ENCODE results near the gene NOLC1. TPM values are rescaled to one million over a fixed set of nuclear protein-coding genes. Genes with fewer than 3 reads are reported as not detected.

Gene NOLC1
- total RNA-seq, 4 donors from 2014 or later, result 19.0 to 149 (median 34.2) TPM

DNA sequence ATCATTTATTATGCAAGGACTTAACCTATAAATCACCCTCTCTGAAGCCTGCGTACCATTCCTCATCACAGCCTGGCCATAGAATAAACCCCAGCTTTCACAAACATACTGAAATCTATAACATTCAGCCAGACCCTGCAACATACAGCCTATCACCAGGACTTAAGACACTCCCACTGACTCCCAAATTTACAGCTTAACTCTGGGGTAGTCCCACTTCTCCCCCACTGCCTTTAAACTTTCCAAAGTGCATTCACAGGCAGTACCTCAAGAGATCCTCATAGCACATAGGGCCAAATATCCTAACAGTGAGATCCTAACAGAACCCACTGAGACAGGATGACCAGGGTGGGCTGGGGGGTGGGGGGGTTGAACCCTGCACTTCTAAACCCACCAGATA lies 35.5 kb upstream of the NOLC1 start:
- Histone ChIP-seq H3K4me3 (peak overlapping the region in 1 of 4 donors; percentile 61), H3K4me1 (peaks cover 0 to 78% (median 46%) of the 10 kb centered on the region in 4 donors), H3K9me3 (no peaks in the 10 kb centered on the region), H3K36me3 (peaks cover 0 to 2% (median 0%) of the 10 kb centered on the region in 3 donors), H3K27ac (peak overlapping the region in 3 of 4 donors; percentile 97 to 99 (median 98)), H3K27me3 (no peaks in the 10 kb centered on the region)
- TF ChIP-seq POLR2A (IDR thresholded peaks at IDR 0.05) (no peak), CTCF (IDR thresholded peaks at IDR 0.05) (no peak)
- no peak for DNase-seq

DNA sequence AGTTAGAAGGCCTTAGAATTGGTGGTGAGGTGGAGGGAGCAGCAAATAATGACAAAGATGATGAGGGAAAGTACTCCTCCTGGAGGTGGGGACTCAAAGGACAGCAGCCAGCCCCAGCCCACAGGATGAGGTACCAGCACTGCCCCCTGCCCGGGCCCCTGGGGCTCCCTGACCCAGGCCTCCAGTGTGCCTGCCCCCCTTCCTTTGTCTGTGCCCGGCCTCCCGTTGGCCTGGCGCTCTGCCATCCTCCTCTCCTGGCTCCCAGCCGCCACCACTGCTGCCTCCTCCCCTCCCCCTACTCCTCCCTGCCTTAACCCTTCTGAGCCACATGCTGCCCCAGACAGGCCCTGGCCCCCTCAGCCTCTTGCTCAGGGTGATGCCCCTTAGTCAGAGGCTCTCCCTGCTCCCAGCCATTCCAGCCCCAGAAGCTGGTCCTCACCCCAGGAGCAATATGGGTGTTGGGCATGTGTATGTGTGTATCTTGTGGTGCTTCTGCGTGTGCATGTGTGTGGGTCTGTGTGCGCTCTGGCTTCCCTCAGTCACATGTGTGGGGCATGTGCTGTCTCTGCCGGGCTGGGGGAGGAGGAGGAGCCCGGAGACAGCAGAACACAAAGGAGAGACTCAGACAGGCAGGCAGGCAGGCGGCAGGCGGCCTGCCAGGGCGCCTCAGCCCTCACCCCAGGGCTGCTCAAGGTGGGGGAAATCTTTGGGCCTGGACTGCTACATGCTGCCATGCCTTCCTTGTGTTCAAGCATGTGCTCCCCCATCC lies 34.6 kb upstream of the NOLC1 start:
- Histone ChIP-seq H3K4me1 (peaks cover 0 to 73% (median 46%) of the 10 kb centered on the region in 4 donors), H3K27me3 (no peaks in the 10 kb centered on the region), H3K9me3 (no peaks in the 10 kb centered on the region), H3K4me3 (peak overlapping the region in 3 of 4 donors; percentile 17 to 89 (median 61)), H3K27ac (peak overlapping the region; percentile 97 to 99 (median 98)), H3K36me3 (no peaks in the 10 kb centered on the region)
- DNase-seq, result peak; percentile 61 to 78 (median 70)
- peak in 1 of 6 experiments; percentile 16 for TF ChIP-seq CTCF (IDR thresholded peaks at IDR 0.05)
- TF ChIP-seq POLR2A (IDR thresholded peaks at IDR 0.05), result no peak

DNA sequence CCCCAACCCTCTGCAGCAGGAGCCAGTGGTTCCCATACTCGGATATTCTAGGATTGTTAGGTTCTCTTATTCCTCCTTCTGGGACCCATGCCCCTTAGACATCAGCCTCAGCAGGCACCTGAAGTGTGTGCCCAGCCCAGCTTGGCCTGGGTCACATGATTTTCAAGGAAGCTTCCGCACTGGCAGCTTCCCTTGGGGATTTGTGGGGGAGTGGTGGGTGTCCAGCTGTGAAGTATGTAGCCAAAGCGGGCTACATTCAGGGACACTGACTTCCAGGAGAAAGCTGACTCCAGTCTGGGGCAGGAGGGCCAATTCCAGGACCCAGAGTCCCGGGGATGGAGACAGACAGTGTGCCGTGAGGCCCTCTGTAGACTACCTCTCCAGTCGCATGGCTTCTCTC lies 33.3 kb upstream of the NOLC1 start:
- peak; percentile 60 to 76 (median 71) for DNase-seq
- no peak for TF ChIP-seq POLR2A (IDR thresholded peaks at IDR 0.05)
- TF ChIP-seq CTCF (IDR thresholded peaks at IDR 0.05), result no peak
- Histone ChIP-seq H3K4me3 (peak overlapping the region; percentile 61 to 89 (median 72)), H3K4me1 (peaks cover 0 to 60% (median 38%) of the 10 kb centered on the region in 4 donors), H3K36me3 (no peaks in the 10 kb centered on the region), H3K27ac (peak overlapping the region; percentile 97 to 99 (median 98)), H3K9me3 (no peaks in the 10 kb centered on the region), H3K27me3 (no peaks in the 10 kb centered on the region)

- Histone ChIP-seq H3K4me1 (peaks cover 0 to 56% (median 33%) of the 10 kb centered on the region in 4 donors), H3K27ac (peak overlapping the region; percentile 97 to 99 (median 98)), H3K27me3 (no peaks in the 10 kb centered on the region), H3K9me3 (no peaks in the 10 kb centered on the region), H3K36me3 (no peaks in the 10 kb centered on the region), H3K4me3 (peak overlapping the region; percentile 61 to 89 (median 72))
- DNase-seq, result peak; percentile 72 to 89 (median 83)
- no peak for TF ChIP-seq CTCF (IDR thresholded peaks at IDR 0.05)
- TF ChIP-seq POLR2A (IDR thresholded peaks at IDR 0.05), result no peak
Measured at GRCh38 chr10:102119417-102120141, 32.6 kb upstream of the NOLC1 start.

DNA sequence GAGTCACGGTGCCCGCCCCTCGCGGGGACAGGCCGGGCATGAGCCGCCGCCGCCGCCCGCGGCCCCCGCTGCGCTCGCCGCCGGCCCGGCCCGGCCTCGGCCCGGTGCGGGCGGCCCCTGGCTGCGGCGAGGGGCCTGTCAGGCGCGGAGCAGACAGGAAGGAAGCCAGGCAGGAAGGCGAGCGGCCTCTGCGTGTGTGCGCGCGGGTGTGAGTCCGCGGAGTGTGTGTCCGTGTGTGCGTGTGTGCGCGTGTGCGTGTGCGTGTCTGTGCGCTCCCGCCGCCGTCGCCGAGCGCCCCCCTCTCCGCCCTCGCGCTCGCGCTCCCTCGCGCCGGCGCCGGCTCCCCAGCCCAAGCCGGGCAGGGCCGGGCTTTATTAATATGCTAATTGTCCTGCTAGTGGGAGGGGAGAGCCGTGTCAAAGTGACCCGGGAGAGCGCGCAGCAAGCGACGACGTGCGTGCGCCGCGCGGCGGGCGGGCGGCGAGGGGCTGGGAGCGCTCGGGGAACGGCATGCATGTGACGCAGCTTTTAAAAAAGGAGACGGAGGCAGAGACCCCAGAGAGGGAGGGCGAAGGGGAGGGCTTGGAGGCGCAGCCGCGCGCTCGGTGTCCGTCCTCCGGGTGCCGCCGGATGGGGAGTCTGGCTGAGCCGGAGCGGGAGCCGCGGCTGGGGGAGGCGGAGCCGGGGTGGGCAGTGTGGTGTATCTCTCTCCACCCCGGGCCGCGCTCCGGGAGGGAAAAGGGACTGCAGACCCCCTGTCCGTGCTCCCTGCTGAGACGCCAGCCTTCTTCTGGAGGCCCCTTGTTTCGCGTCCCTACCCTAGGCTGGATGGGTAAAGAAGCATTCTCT lies 31.8 kb upstream of the NOLC1 start, which contains the start of gene LDB1:
Gene LDB1, minus strand, starts transcription at position 227 of the 849 bp plus-strand sequence. CDS start 258 bp downstream, outside the sequence.
- peak; percentile 76 to 88 (median 86) for DNase-seq
- peaks cover 0 to 52% (median 32%) of the 10 kb centered on the region in 4 donors for H3K4me1 ChIP-seq
- H3K27ac ChIP-seq, result peak within 1 kb of the TSS; percentile 97 to 99 (median 98)
- H3K36me3 ChIP-seq, result no peaks in the 10 kb centered on the region
- peak within 1 kb of the TSS; percentile 61 to 89 (median 72) for H3K4me3 ChIP-seq
- no peaks in the 10 kb centered on the region for H3K9me3 ChIP-seq
- H3K27me3 ChIP-seq, result no peaks in the 10 kb centered on the region
- peak; percentile 80 to 84 for TF ChIP-seq POLR2A (IDR thresholded peaks at IDR 0.05)
- peak in 2 of 6 experiments; percentile 37 to 40 for TF ChIP-seq CTCF (IDR thresholded peaks at IDR 0.05)

Data from Peyer's patch (tissue), 4 donors.